Left hindlimb (tissue), 1 donor: ENCODE measurements around the gene SPINT2.

Experiments
- DNase-seq: peaks from one replicate; pipeline ENCODE4 v3.0.0-alpha.2; 2018

Gene SPINT2

GRCh38 chr19:38303517-38304351 is 39.4 kb downstream of the SPINT2 start, which contains the start of gene C19orf33:
Gene C19orf33 (plus strand): TSS chr19:38304251. CDS start chr19:38304262, 11 bp downstream.
- DNase-seq = no peak

- no peak for DNase-seq
These were observed 40.0 kb downstream of the SPINT2 start for GRCh38 chr19:38304352-38304865.

GRCh38 chr19:38304866-38305429 is 40.6 kb downstream of the SPINT2 start:
- DNase-seq = no peak

- DNase-seq = no peak
These were observed 41.9 kb downstream of the SPINT2 start for GRCh38 chr19:38306236-38306635.

GRCh38 chr19:38307076-38307475 is 42.7 kb downstream of the SPINT2 start:
- DNase-seq = no peak

- no peak for DNase-seq
These were observed 43.2 kb downstream of the SPINT2 start for GRCh38 chr19:38307597-38307996.

GRCh38 chr19:38308006-38308766 is 43.8 kb downstream of the SPINT2 start:
- no peak for DNase-seq

- no peak for DNase-seq
These were observed 44.7 kb downstream of the SPINT2 start for GRCh38 chr19:38308926-38309614.

GRCh38 chr19:38309615-38310278 is 45.4 kb downstream of the SPINT2 start:
- no peak for DNase-seq

- no peak for DNase-seq
These were observed 45.9 kb downstream of the SPINT2 start for GRCh38 chr19:38310279-38310670.

- no peak for DNase-seq
These were observed 46.6 kb downstream of the SPINT2 start for GRCh38 chr19:38310986-38311385.

GRCh38 chr19:38315657-38316476 is 51.5 kb downstream of the SPINT2 start, which contains the start of gene YIF1B:
Gene YIF1B (minus strand): TSS chr19:38315947. CDS start chr19:38315917, 30 bp downstream.
- DNase-seq = peak; percentile 99

GRCh38 chr19:38316477-38317067 is 52.2 kb downstream of the SPINT2 start:
- DNase-seq = no peak

- no peak for DNase-seq
These were observed 52.8 kb downstream of the SPINT2 start for GRCh38 chr19:38317104-38317612.

- DNase-seq = no peak
These were observed 54.3 kb downstream of the SPINT2 start for GRCh38 chr19:38318660-38319059.

- peak; percentile 67 for DNase-seq
These were observed 55.3 kb downstream of the SPINT2 start, which contains the start of gene KCNK6 for GRCh38 chr19:38319421-38320258. Gene KCNK6 (plus strand): TSS chr19:38319845. CDS start chr19:38319951, 106 bp downstream.

GRCh38 chr19:38320969-38321339 is 56.6 kb downstream of the SPINT2 start:
- no peak for DNase-seq

GRCh38 chr19:38321646-38322196 is 57.3 kb downstream of the SPINT2 start:
- no peak for DNase-seq

- DNase-seq = no peak
These were observed 58.9 kb downstream of the SPINT2 start for GRCh38 chr19:38323291-38323690.
